Esophagus muscularis mucosa (tissue), 3 donors: ENCODE data around the gene SDC1.

ENCODE experiments used
- EP300 ChIP-seq: sonication (generic); formaldehyde crosslinking; IDR thresholded peaks from one replicate; pipeline ENCODE4 v1.6.1; 2017; ENCODE audit warnings: antibody characterized with exemption
- TF ChIP-seq, protein P1 (sequence below), 3 experiments: fragments of 200-600 bp in 2 of 3; fragments of 450-650 bp in 1 of 3; sonication (generic) in 2 of 3; IDR thresholded peaks; one replicate each; pipeline ENCODE4 v1.5.1; 2017 to 2019; ENCODE audit warnings: antibody characterized with exemption in 3 of 3, mild to moderate bottlenecking in 2 of 3, moderate library complexity in 1 of 3

DNA sequence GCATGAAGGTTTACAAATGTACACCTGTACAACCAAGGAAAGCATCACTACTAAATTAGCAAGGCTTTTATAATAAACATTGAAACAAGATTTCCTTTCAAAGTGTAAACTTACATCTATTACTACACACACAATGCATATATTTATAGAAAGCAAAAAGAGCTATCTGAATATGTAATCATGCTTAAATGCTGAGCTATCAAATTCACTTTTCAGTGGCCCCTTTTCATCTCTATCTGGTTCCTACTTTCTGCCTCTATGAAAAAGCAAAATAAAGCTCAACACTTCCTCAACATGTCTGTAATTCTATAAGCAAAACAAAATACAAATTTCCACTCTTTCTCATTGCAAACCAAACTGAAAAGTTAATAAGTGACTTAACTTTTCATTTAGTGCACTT is 25.5 kb upstream of the SDC1 start:
- TF ChIP-seq, protein P1, sequence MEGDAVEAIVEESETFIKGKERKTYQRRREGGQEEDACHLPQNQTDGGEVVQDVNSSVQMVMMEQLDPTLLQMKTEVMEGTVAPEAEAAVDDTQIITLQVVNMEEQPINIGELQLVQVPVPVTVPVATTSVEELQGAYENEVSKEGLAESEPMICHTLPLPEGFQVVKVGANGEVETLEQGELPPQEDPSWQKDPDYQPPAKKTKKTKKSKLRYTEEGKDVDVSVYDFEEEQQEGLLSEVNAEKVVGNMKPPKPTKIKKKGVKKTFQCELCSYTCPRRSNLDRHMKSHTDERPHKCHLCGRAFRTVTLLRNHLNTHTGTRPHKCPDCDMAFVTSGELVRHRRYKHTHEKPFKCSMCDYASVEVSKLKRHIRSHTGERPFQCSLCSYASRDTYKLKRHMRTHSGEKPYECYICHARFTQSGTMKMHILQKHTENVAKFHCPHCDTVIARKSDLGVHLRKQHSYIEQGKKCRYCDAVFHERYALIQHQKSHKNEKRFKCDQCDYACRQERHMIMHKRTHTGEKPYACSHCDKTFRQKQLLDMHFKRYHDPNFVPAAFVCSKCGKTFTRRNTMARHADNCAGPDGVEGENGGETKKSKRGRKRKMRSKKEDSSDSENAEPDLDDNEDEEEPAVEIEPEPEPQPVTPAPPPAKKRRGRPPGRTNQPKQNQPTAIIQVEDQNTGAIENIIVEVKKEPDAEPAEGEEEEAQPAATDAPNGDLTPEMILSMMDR (IDR thresholded peaks at IDR 0.05): no peak
- no peak for TF ChIP-seq EP300
